Tibial nerve (tissue), 4 donors: Measurements from ENCODE around the gene ARHGEF17.

Source experiments
- CTCF ChIP-seq, 5 experiments: fragments of 200-600 bp in 3 of 5; fragments of 450-650 bp in 2 of 5; sonication (generic) in 3 of 5; IDR thresholded peaks; one replicate each; pipeline ENCODE4 v1.5.1; 2016 to 2019; ENCODE audit warnings: antibody characterized with exemption in 5 of 5, mild to moderate bottlenecking in 3 of 5, moderate library complexity in 2 of 5
- EP300 ChIP-seq, 2 donors: sonication (generic); formaldehyde crosslinking; IDR thresholded peaks; one replicate each; pipeline ENCODE4 v1.6.1; 2017; ENCODE audit warnings: antibody characterized with exemption in 2 of 2, mild to moderate bottlenecking in 1 of 2
- POLR2A ChIP-seq, 2 donors: fragments of 450-650 bp; IDR thresholded peaks; one replicate each; pipeline ENCODE4 v1.6.1; 2017; ENCODE audit warnings: antibody characterized with exemption in 2 of 2, mild to moderate bottlenecking in 2 of 2, moderate library complexity in 2 of 2

GRCh38 chr11:73391665-73392064 is 83.6 kb downstream of the ARHGEF17 start:
- TF ChIP-seq POLR2A (IDR thresholded peaks at IDR 0.05) = no peak
- no peak for TF ChIP-seq CTCF (IDR thresholded peaks at IDR 0.05)
- no peak for TF ChIP-seq EP300 (IDR thresholded peaks at IDR 0.05)
